Measurements from ENCODE around the gene TNNT1. TPM values are rescaled to one million over a fixed set of nuclear protein-coding genes. Genes with fewer than 3 reads are reported as not detected.
A peak's percentile ranks its signal among the peaks of the same experiment; 100 is the strongest.

The TNNT1 gene, protein sequence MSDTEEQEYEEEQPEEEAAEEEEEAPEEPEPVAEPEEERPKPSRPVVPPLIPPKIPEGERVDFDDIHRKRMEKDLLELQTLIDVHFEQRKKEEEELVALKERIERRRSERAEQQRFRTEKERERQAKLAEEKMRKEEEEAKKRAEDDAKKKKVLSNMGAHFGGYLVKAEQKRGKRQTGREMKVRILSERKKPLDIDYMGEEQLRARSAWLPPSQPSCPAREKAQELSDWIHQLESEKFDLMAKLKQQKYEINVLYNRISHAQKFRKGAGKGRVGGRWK
- total RNA-seq = under 0.01 and 0.64 TPM in 2 replicates

- H3K4me3 ChIP-seq (ENCODE audit: low read depth, low read length) = no peak within 1 kb of the TSS
- DNase-seq (ENCODE audit: low read depth) = no peak
- no peak for TF ChIP-seq CTCF (IDR thresholded peaks at IDR 0.05; ENCODE audit: insufficient read depth, low read depth, low read length)
These were observed at the start of gene TNNT1 for GRCh38 chr19:55149078-55150003. Gene TNNT1, minus strand, starts transcription at chr19:55149206. Its CDS starts 2,049 bp downstream, at chr19:55147157.

GRCh38 chr19:55198651-55199050 is 49.6 kb upstream of the TNNT1 start:
- DNase-seq (ENCODE audit: low read depth) = no peak
- TF ChIP-seq CTCF (IDR thresholded peaks at IDR 0.05; ENCODE audit: insufficient read depth, low read depth, low read length) = no peak
- H3K4me3 ChIP-seq (ENCODE audit: low read depth, low read length) = no peak overlapping the region

GRCh38 chr19:55197528-55197927 is 48.5 kb upstream of the TNNT1 start:
- H3K4me3 ChIP-seq (ENCODE audit: low read depth, low read length) = no peak overlapping the region
- DNase-seq (ENCODE audit: low read depth) = no peak
- no peak for TF ChIP-seq CTCF (IDR thresholded peaks at IDR 0.05; ENCODE audit: insufficient read depth, low read depth, low read length)

DNA sequence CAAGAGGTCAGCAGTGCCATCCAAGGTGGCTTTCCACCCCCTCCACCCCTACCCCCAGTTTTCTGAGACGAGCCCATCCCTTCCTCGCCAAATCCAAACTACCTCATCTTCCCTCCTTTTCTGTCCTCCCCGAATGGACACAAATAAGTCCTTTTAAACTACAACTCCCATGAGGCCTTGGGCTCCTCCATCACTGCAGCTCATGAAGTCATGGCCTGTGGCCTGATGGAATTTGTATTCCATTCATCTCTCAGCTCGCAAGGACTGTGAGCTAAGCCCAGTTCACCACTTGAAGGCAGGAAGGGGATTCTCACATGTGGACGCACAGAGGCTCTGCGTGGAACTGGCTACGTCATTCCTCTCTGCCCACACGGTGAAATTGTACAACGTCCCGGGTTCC is 47.8 kb upstream of the TNNT1 start:
- DNase-seq (ENCODE audit: low read depth) = no peak

GRCh38 chr19:55193481-55193880 is 44.5 kb upstream of the TNNT1 start:
- no peak overlapping the region for H3K4me3 ChIP-seq (ENCODE audit: low read depth, low read length)
- no peak for TF ChIP-seq CTCF (IDR thresholded peaks at IDR 0.05; ENCODE audit: insufficient read depth, low read depth, low read length)
- DNase-seq (ENCODE audit: low read depth) = no peak

More for the DNA sequence above, 47.8 kb upstream of the TNNT1 start:
- no peak overlapping the region for H3K4me3 ChIP-seq (ENCODE audit: low read depth, low read length)
- no peak for TF ChIP-seq CTCF (IDR thresholded peaks at IDR 0.05; ENCODE audit: insufficient read depth, low read depth, low read length)

GRCh38 chr19:55189403-55189835 is 40.4 kb upstream of the TNNT1 start:
- peak; percentile 92 for DNase-seq (ENCODE audit: low read depth)
- no peak overlapping the region for H3K4me3 ChIP-seq (ENCODE audit: low read depth, low read length)

More at GRCh38 chr19:55189403-55189835, 40.4 kb upstream of the TNNT1 start:
- no peak for TF ChIP-seq CTCF (IDR thresholded peaks at IDR 0.05; ENCODE audit: insufficient read depth, low read depth, low read length)

Measured in fibroblast of villous mesenchyme (primary cell).